Stimulated activated CD4-positive, alpha-beta T cell treated with anti-CD3 and anti-CD28 coated beads, TNF-alpha, amount 100 ng/mL, for 24 hours (primary cell): ENCODE data around the gene MMRN2.
"Not testable (repeated sequence)": the region's sequence is repeated elsewhere in the genome, so short reads cannot be mapped to it uniquely, and the experiment has no call there.

Experiments used
- DNase-seq, 3 experiments: peaks; one replicate each; pipeline ENCODE4 v3.0.0-alpha.2; 2020; ENCODE audit warnings: low read depth in 3 of 3

MMRN2 gene, protein sequence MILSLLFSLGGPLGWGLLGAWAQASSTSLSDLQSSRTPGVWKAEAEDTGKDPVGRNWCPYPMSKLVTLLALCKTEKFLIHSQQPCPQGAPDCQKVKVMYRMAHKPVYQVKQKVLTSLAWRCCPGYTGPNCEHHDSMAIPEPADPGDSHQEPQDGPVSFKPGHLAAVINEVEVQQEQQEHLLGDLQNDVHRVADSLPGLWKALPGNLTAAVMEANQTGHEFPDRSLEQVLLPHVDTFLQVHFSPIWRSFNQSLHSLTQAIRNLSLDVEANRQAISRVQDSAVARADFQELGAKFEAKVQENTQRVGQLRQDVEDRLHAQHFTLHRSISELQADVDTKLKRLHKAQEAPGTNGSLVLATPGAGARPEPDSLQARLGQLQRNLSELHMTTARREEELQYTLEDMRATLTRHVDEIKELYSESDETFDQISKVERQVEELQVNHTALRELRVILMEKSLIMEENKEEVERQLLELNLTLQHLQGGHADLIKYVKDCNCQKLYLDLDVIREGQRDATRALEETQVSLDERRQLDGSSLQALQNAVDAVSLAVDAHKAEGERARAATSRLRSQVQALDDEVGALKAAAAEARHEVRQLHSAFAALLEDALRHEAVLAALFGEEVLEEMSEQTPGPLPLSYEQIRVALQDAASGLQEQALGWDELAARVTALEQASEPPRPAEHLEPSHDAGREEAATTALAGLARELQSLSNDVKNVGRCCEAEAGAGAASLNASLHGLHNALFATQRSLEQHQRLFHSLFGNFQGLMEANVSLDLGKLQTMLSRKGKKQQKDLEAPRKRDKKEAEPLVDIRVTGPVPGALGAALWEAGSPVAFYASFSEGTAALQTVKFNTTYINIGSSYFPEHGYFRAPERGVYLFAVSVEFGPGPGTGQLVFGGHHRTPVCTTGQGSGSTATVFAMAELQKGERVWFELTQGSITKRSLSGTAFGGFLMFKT

DNA sequence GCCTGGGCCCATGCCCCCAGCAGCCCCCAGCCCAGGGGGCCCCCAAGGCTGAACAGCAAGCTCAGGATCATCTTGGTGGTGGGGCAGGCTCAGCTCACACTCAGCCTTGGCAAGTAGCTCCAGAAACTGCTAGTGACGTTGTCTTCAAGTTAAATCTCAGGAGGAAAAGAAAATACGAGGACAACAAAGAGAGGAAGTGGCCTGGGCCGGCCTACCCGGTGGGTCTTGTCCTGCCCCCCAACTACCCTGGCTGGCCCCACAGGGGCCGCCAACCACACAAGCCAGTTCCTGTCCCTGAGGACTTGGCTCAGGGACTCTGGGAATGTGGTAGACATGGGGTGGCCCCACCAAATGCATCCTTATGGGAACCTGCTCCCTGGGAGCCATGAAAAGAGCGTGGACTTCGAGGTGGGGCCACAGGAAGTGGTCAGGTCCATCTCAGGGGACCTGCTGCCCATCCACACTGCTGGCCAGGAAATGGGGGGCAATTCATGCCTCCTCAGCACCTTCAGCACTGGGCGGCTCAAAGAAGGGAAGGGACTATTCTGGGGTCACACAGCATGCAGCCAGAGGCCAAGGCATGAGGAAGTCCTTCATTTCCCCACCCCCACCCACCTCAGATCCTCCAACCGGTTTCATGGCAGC, at the start of gene MMRN2:
TSS of gene MMRN2 (minus strand) at position 145 of the 645 bp plus-strand sequence. CDS start at position 71, 74 bp downstream.
- no peak for DNase-seq

DNA sequence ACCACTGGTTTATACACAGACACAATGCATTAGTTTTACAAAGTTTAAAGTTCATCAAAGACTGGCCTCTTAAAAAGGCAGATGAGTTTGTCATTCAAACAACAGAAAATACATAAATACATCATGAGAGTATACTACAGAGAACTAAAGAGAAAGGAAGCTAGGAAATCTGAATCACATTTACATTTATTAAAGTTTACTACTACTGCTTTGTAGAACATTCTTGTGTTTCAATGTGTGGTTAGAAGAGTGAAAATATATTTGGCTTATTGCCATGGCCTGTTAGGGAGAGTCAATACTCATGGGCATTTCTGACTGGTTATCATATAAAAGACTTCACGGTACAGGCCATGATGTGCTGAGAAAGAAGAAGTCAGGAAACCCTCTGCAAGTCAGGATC, 49.7 kb upstream of the MMRN2 start:
- DNase-seq: not testable (repeated sequence)

DNA sequence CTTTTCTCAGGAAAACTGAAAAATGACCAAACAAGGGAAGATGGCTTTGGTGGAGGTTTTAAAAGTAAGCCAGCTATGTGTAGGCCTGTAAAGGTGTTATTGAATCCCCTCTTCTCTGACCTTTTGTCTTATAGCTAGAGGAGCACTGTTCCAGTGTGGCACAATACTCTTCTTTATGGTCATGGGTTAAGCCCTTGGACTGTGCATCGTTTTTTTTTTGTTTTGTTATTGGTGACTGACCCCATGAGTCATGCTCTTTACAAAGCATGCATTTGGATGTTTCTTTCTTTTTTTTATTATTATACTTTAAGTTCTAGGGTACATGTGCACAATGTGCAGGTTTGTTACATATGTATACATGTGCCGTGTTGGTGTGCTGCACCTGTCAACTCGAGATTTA, 43.1 kb upstream of the MMRN2 start:
- no peak for DNase-seq

DNA sequence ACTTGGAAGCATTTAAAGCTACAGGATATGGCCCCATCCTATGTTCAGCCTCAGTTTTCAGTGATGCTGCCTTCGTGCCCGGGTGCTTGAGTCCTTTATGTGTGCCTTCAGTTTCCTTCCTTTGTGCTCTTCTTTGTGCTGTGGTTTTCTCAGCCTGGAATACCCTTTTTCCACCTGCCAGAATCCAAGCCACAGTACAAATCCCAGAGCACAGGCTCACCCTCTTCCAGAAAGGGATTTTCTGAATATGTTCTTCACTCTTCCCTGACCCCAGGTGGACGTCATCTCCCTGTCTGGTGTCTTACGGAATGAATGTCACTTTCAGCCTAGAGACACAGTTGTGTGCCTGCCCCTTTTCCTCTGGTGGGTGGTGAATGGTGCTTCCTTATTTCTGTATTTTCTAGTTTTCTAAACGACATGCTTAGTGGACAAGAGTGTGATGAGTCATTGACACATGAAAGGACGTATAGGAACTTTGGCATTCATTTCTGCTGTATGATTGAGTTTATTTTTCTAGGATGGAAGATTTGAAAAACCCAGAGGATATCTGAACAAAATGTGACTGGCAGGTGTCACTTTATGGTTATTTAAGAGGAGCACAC, 42.5 kb upstream of the MMRN2 start:
- DNase-seq: not testable (repeated sequence)

DNA sequence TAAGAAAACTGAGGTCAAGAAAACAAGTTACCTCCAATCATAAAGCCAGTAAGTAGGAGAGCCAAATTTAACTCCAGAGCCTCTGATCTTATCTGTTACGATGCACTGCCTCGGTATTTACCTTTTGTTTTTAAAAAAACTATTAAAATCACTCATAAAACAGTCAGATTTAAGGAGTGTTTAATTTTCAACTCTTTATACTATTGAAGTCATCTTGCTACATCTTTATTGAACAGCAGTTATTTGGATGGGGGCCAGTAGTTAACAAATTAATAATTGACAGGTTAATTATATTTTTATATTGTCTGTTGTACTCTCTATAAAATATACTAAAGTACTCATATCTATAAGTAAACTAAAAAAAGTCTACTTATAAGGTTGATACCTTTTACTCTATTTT, 35.5 kb upstream of the MMRN2 start:
- no peak for DNase-seq

DNA sequence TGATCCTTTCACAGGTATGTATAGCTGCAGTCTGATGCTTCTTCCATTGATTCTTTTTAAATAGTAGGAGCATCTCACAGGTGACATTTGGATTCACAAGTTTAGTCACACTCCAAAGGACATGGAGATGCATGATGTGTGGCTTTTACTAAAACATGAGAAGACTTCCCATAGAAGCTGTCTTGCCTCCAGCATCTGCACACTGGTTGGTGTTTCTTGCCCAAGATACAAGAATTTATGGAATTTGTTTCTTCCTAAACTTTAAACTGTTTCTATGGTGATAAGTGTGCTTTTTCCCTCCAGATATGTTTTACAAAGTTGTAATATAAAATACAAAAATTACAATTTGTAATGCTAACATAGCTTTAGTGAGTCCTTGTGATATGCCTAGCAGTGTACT, 35.0 kb upstream of the MMRN2 start:
- DNase-seq: no peak

DNA sequence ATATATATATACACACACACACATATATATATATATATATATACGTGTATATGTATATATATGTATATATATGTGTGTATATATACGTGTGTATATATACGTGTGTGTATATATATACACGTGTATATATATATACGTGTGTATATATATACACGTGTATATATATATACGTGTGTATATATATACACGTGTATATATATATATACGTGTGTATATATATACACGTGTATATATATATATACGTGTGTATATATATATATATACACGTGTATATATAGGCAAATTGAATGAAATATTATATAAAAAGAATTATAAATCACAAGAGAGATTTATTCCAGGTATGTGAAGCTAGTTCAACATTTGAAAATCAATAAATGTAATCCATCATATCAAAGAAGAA, 33.9 kb upstream of the MMRN2 start:
- DNase-seq: not testable (repeated sequence)

DNA sequence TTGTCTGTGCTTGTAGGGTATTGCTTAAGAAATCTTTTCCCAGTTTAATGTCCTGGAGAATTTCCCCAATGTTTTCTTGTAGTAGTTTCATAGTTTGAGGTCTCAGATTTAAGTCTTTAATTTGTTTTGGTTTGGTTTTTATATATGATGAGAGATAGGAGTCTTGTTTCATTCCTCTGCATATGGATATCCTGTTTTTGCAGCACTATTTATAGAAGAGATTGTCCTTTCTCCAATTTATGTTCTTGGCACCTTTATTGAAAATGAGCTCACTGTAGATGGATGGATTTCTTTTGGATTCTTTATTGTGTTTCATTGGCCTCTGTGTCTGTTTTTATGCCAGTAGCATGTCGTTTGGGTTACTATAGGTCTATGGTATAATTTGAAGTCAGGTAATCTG, 31.1 kb upstream of the MMRN2 start:
- no peak for DNase-seq

DNA sequence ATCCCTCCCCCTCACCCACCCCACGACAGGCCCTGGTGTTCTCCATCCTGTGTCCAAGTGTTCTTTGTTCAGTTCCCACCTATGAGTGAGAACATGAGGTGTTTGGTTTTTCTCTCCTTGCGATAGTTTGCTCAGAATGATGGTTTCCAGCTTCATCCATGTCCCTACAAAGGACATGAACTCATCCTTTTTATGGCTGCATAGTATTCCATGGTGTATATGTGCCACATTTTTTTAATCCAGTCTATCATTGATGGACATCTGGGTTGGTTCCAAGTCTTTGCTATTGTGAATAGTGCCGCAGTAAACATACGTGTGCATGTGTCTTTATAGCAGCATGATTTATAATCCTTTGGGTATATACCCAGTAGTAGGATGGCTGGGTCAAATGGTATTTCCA, 27.1 kb upstream of the MMRN2 start:
- DNase-seq: not testable (repeated sequence)

DNA sequence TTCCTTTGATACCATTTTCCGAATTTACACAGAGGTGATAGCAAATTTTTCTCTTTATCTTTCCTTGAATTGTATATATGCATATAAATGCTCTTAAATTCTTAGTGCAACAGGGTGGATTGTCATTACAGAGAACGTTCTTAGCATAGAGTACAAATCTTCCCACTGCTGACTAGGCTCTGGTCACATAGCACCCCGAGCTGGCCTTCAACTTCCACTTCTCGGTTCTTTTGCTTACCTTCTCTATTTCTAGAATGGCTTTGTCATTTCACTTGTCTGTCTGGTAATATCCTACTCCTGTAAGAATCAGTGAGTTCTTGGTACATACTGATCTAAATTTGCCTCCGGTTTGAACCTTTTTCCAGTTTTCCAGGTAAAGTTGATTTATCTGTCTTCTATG, 24.3 kb upstream of the MMRN2 start:
- DNase-seq: no peak

DNA sequence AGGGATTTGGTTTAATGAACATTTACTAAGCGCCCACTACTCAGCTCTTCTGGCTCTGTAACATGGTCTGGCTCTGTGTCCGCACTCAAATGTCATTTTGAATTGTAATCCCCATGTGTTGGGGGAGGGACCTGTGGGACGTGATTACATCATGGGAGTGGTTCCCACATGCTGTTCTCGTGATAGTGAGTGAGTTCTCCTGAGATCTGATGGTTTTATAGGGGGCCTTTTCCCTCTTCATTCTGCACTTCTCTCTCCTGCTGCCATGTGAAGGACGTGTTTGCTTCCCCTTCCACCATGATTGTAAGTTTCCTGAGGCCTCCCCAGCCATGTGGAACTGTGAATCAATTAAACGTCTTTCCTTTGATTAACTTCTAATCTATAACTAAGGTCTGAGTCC, 23.6 kb upstream of the MMRN2 start:
- DNase-seq: not testable (repeated sequence)

DNA sequence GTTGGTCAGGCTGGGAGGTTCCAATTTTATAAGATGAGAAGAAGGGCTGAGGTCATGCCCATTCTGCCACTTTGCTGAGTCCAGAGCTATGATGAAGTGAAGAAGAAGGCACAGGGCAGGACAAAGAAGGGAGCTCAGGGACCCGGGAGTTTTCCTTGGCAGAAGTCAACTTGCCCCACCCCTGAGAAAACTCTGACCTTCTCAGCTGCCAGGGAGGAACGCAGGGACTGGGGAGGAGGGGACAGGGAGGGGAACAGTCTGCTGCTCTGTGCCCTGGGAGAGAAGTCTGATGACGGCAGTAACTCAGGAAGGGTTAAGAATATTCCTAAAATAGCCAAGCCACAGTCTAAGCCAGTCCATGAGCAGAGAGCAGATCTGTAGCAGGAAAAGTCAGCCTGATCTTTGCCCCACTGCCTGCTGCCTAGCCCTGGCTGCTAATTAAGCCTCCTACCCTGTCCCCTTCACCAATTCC, 22.6 kb upstream of the MMRN2 start:
- no peak for DNase-seq

DNA sequence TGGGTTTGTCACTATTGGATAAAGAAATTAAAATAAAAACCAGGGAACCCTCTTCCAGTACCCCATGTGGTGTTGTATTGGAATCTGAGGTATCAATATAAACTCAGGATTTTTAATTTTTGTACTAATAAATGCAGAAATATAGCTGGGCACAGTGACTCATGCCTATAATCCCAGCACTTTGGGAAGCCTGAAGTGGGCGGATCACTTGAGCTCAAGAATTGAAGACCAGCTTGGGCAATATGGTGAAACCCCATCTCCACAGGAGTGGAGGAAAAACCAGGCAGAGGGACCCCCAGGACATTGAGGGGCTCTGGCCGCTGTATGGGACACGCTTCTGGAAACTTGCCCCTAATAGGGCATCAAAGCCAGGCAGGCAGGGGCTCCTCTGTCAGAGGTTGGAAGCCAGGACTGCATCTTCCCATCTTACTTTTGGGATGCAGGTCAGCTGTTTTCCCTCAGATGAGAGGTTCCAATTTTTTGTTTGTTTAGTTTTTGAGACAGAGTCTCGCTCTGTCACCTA, 21.9 kb upstream of the MMRN2 start:
- no peak for DNase-seq

DNA sequence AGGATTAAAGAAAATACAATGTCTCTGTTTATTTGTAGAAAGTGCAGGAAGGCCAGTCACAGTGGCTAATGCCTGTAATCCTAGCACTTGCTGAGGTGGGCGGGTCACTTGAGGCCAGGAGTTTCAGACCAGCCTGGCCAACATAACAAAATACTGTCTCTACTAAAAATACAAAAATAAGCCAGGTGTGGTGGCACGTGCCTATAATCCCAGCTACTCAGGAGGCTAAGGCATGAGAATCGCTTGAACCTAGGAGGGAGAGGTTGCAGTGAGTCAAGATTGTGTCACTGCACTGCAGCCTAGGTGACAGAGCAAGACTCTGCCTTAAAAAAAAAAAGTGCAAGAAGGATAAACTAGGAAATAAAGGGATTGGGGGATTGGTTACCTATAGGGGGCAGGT, 21.0 kb upstream of the MMRN2 start:
- not testable (repeated sequence) for DNase-seq

DNA sequence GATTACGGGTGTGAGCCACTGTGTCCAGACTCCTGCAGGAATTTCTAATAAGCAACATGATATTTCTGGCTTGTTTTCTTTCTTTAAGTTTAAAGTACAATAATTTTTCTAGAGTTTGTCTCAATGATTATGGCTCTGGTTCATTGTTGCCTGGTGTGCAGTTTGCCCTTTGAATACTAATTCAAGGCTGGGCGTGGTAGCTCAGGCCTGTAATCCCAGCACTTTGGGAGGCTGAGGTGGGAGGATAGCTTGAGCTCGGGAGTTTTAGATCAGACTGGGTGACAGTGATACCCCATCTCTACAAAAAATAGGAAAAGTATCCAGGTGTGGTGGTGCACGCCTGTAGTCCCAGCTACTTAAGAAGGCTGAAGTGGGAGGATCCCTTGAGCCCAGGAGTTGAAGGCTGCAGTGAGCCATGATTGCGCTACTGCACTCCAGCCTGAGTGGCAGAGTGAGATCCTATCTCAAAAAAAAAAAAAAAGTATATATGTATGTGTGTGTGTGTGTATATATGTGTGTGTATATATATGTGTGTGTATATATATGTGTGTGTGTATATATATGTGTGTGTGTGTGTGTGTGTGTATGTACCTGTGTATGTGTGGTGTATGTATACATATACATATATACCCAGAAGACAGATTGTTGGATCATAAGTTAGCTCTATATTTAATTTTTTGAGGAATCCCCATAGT, 19.1 kb upstream of the MMRN2 start:
- DNase-seq: no peak

DNA sequence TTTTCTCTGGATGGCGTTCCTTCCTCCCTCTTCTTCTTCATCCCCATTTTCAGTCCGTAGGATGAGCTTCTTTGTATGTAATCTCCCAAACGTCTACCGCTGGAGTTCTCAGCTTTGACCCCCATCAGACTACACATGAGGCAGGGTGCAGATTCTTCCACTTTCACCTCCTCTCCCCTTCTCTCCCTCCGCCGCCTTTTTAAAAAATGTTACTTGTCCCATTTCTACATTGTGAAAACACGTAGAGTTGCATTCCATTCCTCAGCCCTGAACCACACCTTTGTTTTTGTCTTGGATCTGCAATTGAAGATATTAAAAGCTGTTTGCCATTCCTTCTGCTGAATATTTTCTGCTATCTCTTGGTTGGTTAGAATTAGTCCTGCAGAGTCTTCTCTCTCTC, 17.1 kb upstream of the MMRN2 start:
- no peak for DNase-seq

DNA sequence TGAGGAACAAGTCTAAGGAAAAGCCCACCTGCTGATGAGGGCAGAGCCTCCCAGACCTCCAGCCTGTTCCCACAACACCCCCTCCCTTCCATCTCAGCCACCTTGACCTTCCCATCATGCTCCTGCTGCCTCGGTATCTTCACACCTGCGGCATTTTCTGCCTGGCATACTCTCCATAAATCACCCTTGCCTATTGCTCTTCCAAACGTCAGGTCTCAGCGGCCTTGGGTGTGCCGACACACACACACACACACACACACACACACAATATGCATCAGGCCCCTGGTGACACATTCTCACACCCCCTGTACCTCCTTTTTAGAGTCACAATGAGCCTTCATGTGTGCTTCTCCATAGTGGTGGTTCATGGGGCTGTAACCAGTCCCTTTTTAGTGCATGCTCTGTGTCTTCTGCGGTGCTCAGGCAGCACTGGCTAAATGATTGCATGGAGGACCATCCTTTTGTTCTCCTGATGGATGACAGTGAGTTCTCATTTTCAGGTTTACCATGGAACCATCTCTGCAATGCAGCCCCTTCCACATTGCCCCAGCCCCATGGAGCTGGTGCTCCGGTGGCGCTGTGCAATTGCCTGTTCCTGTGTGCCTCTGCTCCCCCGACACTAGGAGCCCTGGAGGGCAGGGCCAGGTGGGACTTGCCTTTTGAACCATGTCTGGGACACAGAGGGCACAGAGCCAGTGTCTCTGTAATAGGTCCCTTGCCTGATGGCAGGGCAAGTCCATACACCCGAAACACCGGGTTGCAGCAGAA, 15.4 kb upstream of the MMRN2 start:
- no peak for DNase-seq

DNA sequence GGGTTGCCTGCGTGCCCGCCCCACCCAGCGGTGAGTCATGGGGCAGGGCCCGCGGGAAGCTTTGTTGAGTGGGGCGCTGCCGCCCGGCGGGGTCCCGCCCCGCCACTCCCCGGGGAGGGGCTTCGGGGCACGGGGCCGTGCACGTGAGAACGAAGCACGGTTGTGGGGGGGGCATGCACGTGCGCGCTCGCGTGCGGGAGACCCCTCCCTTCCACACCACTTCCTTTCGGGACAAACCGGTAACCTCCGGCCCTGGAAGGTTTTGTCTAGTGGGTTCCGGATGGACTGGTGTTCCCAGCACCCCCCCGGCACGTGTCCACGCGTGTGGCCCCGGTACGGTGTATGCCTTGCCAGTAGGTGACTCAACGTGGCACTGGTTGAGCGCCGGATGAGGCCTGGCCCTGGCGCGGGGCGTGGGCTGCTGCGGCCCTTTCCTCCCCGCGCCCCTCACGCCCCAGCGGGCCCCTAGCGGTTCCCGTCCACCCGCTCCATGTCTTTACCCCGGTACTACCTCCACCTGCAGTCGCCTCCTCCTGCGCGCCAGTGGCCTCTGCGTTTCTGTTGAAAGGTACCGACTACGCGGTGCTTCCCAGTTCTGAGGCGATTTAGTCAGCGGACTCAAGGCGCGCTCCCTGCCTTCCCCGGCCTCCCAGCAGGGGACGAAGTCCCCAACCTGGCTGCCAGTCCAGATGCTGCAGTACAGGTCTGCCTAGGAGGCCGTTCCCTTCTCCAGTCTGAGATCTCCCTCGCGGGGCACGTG, 14.0 kb upstream of the MMRN2 start:
- DNase-seq: peak; percentile 72 to 83 (median 74)

DNA sequence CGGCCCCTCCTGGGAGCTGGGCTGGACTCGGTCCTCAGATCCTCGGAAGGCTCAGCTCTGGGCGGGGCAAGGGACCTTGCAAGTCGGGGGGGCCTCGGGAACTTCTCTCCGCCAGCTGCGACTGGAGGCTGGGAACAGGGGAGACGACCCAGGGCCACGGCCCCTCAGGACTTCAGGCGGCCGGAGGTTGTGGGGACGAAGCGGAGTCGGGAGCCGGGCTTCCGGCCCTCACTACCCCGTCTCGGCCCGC, 13.5 kb upstream of the MMRN2 start:
- no peak for DNase-seq
